HG02938 (cell line): ENCODE data around the gene WDFY3.

Source experiments
- ATAC-seq: cut with Tn5 transposase; IDR thresholded peaks from one replicate; pipeline ENCODE4 v1.9.1; 2021; ENCODE audit warnings: mild to moderate bottlenecking, moderate library complexity; ENCODE audit not compliant: unreplicated experiment

WDFY3 gene

DNA sequence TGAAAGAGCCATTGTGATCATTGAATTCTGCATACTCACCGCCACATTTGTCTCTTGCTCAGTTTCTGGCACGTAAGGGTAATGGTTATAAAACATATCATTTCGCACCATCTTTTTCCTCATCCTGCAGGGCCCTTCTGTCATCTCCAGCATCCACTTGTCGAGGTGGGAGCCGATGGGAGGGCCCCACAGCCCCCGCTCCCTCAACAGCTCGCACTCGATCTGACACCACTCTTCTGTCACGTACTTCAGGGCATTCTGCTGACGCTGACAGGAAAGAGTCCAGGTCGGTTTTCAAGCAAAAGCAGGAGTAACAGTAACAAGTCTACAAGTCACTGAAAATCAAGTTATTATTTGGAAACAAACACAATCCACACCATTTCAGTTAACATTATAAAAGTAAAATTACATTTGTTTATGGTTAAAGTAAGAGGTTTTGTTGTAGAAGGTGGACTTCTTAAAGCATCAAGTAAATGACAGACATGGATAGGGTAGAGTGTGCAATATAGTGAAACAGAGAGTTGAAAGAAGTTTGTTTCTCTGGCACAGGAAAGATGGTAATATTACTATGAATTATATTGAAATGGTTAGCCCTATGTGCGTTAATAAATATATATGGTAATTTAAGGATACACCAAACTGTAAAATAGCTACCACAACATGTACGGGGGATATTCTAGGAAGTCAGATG lies 233.0 kb downstream of the WDFY3 start:
- no peak for ATAC-seq

DNA sequence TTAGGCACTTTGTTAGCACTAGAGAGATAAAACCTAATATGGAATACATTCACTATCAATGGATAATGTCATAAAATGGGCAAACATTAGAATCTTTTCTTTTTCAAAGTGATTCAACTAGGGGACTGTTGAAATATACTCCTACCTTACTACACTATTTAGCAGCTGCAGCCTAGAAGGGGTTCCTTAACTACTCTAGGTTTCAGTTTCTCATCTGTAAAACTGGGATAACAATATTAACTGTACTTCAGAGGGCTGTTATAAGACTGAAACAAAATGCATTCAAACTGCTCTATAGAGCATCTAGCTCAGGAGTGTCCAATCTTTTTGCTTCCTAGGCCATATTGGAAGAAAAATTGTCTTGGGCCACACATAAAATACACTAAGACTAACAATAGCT lies 236.1 kb downstream of the WDFY3 start:
- ATAC-seq, result no peak

DNA sequence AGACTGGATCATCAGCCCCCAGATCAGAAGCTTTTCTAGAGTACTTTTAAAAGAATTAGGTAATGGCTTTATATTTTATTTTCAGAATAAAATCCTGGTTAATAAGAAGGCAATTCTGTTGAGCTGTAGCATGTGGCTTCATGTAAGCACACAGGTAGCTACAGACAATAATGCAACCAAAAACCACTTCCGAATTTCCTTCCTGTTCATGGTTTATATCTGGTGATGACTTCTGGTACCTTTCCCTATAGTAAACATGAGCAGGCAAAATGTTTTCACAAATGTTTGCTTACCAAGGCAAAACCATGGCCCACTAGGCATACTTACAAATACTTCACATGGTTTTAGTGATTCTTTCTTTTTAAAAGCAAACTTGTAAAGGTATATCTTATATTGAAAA lies 239.0 kb downstream of the WDFY3 start:
- no peak for ATAC-seq

DNA sequence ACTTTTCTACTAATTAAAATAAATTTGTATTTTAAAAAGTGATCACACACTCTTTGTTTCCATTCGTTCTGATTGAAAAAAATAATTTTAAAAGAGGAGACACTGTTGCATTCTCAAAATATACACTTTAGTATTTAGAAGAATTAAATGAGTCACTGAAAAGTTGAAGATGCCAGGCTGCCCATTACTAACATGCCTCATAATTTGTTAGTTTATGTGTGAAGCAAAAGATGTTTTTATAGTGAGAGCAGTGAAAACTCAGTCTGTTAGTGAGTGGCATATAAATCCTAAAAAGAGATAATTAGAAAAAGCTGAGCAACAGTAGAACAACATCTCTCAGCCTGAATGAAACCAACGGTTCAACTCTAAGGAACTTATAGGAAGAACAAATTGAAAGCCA lies 240.1 kb downstream of the WDFY3 start:
- ATAC-seq, result no peak

DNA sequence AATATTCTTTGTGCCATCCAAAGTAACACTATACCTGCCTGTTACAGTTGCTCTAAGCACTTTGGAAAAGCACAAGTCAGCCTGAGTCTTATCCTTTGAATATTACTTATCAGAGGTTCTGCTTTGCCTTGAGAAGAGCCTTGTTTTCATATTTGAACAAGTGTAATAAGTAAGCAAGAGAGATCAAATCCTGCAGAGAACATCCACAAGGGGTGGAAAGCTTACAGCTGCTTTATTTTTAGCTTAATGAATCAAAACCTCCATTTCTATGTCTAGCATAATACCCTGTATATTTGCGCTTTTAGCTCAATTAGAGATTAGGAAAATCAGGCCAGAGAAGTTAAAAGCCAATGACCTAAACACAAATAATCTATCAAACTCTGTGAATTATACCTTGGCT lies 243.8 kb downstream of the WDFY3 start:
- ATAC-seq, result no peak

DNA sequence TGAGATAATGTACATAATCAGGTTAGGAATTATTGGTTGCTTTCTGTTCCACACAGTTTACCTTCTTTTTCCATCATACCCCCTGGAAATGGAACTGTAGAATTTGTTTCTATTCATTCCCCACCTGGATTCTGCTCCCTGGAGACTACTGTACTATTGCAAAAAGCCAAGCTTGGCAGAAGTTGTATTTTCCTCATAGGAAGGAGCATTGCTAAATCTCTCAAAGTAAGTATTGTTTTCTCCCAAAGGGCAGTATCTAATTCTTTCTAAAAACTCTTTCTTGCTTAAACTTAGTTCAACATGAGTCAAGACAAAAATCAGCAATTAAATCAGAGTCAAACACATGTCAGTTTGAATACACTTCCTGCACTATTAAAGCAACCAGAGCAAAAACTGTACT lies 247.4 kb downstream of the WDFY3 start:
- no peak for ATAC-seq

DNA sequence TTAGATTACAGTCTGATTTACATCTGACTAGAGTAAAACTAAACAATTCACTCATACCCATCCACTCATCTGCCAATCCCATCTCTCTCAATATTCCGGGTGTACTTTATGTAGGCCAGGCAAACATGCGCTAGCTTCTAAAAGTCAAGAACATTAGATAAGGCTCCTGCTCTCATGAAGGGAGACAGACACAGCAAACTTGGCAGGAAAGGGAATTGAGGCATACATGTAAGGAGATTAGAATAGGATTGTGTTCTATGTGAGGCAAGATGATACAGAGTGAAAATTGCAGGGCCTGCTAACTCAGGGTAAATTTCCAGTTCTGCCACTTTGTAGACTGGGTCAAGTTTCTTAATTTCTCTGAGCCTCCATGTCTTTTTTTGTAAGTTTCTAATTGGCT lies 247.8 kb downstream of the WDFY3 start:
- ATAC-seq, result no peak

DNA sequence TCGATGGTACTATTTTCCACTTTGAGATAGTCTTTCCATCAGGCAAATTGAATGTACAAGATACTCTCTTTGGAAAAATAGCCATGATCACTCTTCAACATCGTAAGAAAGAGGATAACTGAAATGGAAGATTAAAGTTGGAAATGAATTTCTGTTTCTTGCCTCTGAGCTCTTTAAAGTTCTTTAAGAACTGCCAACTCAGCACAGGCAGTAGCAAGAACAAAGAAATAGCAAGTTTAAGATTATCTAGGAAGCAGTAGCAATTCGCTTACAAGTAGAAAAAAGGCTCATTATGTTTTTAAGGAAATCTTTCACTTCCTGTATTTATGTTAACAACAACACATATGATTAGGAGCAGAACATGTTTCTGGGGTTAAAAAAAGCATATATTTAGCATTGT lies 255.9 kb downstream of the WDFY3 start:
- no peak for ATAC-seq

DNA sequence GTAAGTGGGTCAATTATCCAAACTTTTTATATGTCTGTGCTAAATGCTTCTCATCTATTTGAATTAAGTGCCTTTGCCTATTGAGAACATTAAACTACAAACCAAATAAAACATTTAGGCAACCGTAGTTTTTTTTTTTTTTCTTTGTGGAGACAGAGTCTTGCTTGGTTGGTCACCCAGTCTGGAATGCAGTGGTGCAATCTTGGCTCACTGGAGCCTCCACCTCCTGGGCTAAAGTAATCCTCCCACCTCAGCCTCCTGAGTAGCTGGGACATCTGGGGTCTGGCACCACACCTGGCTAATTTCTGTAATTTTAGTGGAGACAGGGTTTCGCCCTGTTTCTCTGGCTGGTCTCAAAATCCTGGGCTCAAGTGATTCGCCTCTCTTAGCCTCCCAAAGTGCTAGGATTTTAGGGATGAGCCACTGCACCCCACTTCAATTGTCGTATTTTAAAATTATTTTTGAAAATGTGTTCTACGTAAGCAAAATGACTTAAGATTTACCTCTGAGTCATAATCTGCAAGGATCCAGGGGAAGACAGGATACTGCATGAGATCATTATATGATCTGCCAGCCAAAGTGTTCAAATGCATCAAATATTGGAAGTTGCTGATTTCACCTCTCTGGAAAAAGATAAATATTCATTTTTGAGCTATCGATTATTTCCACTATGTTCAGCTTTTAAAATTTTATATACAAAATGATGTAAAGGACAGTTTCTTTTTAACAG lies 257.9 kb downstream of the WDFY3 start:
- ATAC-seq, result no peak

DNA sequence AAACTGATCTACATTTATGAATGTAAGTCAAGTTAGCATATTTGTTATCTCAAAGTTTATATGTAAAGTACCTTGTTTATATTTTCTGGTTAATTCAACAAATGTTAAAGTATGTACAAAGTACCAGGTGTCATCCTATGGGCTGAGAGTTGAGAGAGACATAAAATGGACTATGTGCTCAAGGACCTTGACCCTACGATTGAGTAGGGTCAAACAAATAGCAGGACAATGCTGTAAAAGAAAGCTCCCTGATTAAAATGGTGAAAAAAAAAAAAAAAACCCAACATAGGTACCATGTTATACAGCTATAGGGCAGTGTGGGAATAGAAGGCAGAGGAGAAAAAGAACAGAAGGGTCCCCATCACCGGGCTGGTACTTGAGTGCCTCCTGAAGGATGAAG lies 260.2 kb downstream of the WDFY3 start:
- ATAC-seq, result no peak

DNA sequence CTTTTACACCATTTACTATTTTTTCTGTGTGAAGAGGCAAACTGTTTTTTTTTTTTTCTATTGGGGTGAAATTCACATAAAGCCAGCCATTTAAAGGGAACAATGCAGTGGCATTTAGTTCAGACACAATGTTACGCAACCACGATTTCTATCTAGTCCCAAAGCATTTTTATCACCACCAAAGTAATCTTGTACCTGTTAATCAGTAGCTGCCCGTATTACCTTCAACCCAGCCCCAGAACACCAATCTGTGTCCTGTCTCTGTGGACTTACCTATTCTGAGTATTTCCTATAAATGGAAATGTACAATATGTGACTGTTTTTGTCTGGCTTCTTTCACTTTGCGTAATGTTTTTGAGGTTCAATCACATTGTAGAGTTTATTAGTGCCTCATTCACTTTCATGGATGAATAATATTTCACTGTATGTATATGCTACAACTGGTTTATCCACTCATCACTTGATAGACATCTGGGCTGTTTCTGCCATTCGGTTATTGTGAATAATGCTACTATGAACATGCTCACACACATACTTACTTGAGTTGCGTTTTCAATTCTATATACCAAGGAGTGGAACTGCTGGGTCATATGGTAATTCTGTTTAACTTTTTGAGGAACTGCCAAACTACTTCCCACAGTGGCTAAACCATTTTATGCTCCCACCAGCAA lies 267.4 kb downstream of the WDFY3 start:
- no peak for ATAC-seq

DNA sequence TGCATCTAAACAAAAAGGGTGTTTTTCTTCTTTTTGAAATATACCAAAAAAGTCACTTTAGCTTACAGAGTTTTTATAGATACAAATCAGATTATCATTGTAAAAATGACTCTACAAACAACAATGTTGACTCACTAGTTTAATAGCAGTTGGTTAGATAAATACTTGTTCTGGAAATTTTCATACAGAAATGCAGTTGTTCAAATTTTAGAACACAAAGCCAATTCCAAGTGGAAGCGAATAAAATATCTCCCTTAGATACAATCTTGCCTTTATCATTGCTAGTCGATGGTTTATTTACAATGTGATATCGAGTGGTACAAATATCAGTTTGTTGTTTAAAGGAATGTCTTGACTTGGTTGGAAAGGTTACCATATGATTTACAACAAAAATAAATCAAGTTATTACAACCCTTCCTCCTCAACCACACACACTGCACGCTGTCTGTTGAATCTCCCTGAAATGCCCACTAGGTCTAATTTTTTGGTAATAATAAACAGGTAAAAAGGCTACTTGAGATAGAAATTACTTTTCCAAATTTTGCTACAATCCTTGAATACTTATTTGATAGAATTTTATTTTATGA lies 268.8 kb downstream of the WDFY3 start:
- ATAC-seq, result no peak

DNA sequence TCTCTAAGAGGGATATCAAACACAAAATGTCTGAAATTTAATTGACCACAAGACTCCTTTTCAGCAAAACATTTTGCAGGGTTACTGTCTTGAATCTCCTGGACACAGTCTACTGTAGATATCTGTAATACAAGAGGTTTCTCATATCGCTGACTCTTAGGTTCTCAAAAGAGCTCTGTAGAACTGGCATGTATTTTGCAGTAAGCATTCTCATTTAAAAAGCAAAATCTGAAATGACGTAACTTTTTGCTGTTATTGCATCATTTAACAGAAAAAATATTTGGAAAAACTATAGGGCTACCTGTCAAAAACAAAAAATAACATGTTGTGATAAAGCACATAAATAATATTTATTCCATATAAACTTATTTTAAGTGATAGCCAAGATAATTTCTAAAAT lies 269.3 kb downstream of the WDFY3 start:
- ATAC-seq, result no peak

DNA sequence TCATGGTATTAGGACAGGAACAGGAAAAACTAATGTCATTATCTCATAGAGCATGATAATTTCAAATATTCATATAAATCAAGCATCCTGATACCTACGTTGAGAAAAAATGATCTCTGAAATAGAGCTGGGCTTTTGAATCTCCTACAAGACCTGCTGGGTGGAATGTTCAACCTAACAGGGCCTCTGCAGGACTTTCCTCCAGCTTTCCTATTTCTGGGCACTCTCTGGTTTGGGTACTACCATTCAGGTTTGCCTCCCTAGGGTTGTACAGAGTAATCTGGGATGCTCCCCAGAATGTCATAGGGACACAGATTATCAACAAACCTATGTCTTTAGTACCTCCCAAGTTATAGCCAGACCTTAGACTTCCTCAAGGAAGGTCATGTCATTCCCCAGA lies 274.7 kb downstream of the WDFY3 start:
- ATAC-seq, result no peak

DNA sequence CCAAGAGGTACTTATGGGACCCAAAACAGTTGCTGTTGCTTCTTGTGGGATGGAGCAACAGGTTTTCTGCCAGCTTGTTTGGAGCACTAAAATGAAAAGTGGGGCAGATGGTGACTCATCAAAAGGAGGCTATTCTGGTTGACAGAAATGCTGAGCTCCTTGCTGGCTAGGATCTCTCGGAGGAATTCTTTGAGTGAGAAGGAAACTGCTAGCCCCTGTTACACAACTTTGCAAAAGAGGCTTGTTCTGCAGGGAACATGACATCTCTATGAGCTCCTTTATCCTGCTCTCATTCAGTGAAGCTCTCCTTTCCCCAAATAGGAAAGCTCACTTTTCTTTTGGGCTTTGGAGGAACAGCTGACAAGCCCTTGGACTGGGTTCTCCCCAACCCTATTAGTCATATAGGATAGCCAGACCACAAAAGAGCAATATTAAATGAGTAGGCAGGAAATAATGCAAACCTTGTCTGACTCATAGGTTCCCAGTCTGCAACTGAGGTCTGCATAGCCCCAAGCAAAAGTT lies 275.3 kb downstream of the WDFY3 start:
- ATAC-seq, result no peak

DNA sequence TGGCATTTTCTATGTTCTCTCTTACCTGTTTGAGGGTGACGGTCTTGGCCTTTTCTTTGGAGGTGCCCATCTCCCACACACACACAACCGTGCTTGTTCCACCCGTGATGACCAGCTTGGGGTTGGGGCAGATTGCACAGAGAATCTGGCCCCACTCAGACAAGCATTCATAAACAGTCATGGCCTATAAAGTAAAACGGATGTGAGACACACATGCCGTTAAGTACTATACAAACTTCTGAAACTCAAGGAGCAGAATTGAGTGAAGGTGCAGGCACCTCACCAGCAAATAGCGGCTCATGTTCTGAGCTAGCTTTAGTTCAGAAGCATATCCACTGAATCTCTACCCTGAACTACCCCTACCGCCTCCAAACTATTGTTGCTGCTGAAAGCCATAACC lies 276.0 kb downstream of the WDFY3 start:
- no peak for ATAC-seq

DNA sequence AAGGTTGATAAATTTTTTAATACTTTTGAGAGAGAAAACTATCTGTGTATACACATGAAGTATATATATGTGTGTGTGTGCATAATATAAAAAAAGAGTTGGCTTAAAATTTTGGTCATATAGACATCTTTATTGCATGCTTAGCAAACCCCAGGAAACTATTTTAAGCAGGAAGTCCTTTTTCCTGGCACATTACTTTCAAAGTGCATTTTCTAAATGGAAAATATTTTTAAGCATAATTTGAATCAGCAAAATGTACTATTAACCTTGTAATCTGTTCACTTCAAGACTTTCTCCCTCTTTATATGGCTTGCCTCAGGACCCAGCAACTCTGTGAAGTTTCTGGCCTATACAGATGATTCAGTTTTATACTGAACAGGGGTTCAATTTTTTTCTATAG lies 277.3 kb downstream of the WDFY3 start:
- ATAC-seq, result no peak

DNA sequence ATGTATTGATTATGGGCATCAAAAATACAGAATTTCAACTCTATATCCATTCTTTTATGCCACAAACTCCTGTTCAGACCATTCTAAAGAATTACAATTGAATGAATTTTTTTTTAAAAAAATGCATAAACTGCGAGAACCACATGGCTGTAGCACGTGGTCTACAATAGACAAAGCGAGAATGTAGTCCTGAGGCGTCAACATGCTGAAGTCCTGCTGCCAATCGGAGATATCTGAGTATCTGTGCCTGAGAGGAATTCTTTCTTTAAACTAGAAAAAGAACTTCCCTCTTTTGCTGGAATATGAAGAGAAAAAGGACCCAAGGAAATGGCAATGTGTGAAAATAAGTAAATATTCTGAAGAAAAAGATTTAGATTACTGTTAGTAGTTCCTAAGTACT lies 277.9 kb downstream of the WDFY3 start:
- ATAC-seq, result no peak

DNA sequence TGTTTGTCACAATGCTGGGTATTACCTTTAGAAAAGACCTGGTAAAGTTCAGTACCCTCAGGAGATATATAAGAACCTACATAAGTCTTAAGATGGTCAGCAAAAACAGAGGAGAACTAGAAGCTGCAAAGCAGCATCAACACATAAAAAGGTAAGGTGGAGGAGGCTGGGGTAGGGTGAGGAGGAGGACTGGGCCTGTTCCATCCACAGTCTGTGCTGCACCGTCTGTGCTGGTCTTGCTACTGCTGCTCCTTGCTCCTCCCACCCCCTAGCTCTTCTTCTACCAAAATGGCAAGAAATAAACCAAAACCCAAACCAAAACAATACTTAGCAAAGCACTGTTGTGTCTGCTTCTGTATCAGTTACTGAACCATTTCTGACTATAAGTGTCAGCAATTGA lies 281.4 kb downstream of the WDFY3 start:
- no peak for ATAC-seq

DNA sequence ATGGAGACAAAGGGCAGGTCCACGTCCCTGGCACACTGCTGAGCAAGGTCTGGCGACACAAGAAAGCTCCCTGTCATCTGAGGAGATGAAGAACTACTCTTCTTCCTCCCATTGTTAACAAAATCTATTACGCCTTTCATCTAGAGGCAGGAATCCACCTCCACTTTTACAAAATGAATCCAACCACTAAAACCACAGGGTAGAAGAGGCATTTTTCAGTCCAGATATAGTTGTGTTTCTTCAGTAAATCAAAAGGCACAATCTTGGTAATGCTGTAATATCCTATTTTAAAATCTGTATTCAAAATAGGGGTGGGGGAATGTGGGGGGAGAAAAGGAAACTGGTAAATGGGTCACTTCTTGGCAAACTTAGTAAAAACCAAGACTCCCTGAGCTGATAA lies 282.1 kb downstream of the WDFY3 start:
- no peak for ATAC-seq

DNA sequence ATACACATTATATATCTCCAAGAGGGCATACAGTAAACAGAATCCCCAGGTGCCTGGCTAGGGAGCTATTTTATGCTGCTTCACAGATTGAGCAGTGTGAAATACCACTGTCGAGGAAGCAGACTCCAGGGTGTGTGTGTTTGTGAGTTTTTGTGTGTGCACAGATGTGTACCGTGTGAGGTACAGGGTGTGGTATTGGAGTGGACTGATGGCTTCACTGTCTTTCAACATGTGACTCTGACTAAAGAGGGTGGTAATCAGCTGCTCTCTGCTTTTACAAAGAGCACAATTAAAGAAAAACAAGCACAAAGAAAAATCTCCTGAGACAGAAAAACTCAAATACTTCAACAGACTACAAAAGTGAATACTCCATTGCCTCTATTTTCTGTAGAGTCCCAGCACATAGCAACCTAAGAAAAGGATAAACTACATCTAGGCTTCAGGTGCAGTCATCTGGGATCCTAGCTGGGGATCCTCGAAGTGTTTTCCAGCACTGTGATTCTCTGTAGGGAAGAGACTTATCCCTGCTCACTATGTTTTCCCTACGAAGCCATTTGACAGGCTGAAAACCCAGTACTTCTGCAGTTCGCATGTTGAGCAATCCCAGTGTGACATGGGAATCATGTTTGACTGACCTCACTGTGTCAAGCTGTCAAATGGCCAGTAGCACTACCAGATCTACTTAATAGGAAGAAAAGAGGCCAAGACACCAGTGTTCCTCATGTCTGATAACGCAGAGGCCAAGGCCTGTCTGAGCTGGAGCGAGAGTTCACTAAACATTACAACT lies 283.2 kb downstream of the WDFY3 start:
- no peak for ATAC-seq
